DOHH2 (cell line): ENCODE measurements around the gene IFNAR1.

ENCODE experiments used
- EZH2phosphoT487 ChIP-seq: fragments of 200-600 bp; sonication (generic); IDR thresholded peaks from 2 replicates; pipeline ENCODE4 v1.6.1; 2017; ENCODE audit warnings: borderline replicate concordance, mild to moderate bottlenecking, antibody characterized with exemption, low read length, moderate library complexity, mixed read lengths
- TF ChIP-seq, protein P1 (sequence below): fragments of 200-600 bp; sonication (generic); IDR thresholded peaks from one replicate; pipeline ENCODE4 v1.5.1; 2014; ENCODE audit warnings: antibody characterized with exemption, mild to moderate bottlenecking, low read depth, low read length; ENCODE audit not compliant: poor library complexity, severe bottlenecking

DNA sequence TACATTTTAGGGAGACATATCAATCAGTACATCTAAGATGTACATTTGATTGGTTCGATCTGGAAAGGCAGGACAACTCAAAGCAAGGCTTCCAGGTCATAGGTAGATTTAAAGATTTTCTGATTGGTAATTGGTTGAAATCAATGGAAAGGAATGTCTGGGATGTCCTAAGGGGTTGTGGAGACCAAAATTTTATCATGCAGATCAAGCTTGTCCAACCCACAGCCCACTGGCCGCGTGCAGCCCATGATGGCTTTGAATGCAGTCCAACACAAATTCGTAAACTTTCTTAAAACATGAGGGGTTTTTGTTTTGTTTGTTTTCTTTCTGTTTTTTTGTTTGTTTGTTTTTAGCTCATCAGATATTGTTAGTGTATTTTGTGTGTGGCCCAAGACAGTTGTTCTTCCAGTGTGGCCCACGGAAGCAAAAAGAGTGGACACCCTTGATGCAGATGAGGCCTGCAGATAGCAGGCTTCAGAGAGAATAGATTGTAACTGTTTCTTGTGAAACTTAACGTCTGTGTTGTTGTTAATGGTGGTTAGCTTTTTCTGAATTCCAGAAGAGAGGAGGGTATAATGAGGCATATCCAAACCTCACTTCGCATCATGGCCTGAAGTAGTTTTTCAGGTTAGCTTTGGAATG lies 3.1 kb downstream of the IFNAR1 start:
- TF ChIP-seq, protein P1, sequence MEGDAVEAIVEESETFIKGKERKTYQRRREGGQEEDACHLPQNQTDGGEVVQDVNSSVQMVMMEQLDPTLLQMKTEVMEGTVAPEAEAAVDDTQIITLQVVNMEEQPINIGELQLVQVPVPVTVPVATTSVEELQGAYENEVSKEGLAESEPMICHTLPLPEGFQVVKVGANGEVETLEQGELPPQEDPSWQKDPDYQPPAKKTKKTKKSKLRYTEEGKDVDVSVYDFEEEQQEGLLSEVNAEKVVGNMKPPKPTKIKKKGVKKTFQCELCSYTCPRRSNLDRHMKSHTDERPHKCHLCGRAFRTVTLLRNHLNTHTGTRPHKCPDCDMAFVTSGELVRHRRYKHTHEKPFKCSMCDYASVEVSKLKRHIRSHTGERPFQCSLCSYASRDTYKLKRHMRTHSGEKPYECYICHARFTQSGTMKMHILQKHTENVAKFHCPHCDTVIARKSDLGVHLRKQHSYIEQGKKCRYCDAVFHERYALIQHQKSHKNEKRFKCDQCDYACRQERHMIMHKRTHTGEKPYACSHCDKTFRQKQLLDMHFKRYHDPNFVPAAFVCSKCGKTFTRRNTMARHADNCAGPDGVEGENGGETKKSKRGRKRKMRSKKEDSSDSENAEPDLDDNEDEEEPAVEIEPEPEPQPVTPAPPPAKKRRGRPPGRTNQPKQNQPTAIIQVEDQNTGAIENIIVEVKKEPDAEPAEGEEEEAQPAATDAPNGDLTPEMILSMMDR, result no peak
- TF ChIP-seq EZH2phosphoT487, result no peak
